GM21717 (cell line): ENCODE measurements around the gene SYCN.

Experiments used
- ATAC-seq: cut with Tn5 transposase; IDR thresholded peaks from one replicate; pipeline ENCODE4 v1.9.1; 2021; ENCODE audit warnings: mild to moderate bottlenecking, moderate library complexity; ENCODE audit not compliant: unreplicated experiment

The SYCN gene

DNA sequence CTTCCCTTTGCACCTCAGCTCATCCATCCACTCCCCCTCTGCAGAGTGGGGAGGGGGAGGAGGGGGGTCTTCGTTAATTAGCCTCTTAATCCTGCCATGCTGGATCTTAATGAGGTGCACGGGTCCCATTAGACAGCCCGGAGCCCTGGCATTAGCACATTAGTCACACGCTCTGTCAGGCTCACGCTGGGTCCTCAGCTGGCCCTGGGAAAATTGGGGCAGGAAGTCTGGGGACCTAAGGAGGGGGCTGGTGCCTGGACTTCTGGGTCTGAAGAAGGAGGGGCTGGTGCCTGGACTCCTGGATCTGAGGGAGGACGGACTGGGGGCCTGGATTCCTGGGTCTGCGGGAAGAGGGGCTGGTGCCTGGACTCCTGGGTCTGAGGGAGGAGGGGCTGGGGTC is 7.7 kb downstream of the SYCN start:
- ATAC-seq: no peak

- no peak for ATAC-seq
Observed at GRCh38 chr19:39195755-39196154, 8.3 kb downstream of the SYCN start.

- no peak for ATAC-seq
Observed at GRCh38 chr19:39194832-39195542, 9.1 kb downstream of the SYCN start.

DNA sequence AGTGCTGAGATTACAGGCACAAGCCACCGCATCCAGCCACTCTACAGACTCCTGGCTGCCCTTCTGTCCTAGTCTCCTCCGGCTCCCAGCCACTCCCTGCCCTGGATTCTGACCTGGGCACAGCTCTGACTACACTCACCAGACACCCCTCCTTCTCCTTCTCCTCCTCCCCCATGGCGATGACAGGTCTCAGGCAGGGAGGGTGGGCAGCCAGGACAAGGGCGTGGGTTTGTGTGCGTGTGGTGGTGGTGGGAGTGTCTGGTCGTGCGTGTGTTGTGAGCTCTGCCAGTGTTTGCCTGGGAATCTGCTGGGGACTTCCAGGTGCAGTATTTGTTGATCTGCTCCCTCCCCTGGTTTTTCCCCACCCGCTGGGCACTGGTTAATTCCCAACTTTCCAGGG is 10.3 kb downstream of the SYCN start:
- ATAC-seq: no peak

DNA sequence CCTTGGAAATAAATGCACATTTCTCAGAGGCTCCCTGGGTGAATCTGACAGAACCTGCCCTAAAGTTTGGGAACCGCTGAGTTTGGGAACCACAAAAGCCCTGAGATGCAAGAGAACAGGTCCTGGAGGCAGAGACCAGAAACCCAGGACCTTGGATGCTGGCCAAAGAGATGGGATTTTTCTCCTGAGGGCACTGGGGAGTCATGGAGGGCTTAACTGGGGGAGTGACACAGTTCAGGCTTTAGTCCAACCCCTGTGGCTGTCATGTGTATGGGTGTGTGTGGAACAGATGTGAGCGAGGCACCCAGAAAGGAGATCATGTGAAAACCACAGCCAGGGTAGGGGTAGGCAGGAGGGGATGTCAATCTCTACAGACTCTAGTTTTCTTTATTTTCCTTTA is 11.2 kb downstream of the SYCN start:
- ATAC-seq: no peak

DNA sequence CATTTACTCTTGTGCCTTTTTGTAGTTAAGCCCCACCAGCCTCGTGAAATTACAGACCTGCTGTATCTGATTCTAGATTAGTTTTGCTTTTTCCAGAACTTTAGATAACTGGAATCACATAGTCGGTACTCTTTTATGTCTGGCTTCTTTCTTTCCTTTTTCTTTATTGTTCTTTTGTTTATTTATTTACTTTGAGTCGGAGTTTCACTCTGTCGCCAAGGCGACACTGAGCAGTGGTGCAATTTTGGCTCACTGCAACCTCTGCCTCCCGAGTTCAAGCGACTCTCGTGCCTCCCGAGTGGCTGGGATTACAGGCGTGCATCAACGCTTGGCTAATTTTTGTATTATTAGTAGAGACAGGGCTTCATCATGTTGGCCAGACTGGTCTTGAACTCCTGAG is 13.3 kb downstream of the SYCN start:
- ATAC-seq: no peak

GRCh38 chr19:39188960-39189359 is 15.1 kb downstream of the SYCN start:
- ATAC-seq: no peak

- ATAC-seq: no peak
Observed at GRCh38 chr19:39187552-39187943, 16.5 kb downstream of the SYCN start.

GRCh38 chr19:39186391-39186790 is 17.7 kb downstream of the SYCN start:
- ATAC-seq: no peak

DNA sequence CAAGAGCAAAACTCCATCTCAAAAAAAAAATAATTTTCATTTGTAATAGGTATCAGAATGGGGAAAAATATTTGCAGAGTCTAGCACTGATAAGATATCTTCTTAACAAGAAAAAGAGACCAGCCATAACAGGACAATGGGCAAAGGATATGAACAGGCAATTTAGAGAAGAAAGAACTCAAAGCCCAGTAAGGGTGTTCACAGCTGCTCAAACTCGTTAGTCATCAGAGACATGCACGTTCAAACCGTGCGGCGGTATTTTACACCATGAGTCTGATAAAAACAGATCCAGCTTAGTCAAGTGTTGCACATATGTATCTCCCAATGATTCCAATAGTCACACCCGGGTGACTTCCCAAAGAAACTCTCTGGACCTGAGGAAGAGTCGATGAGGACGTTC is 21.0 kb downstream of the SYCN start:
- ATAC-seq: no peak

GRCh38 chr19:39182174-39182505 is 21.9 kb downstream of the SYCN start:
- no peak for ATAC-seq

- ATAC-seq: no peak
Observed at GRCh38 chr19:39181500-39182173, 22.4 kb downstream of the SYCN start.

DNA sequence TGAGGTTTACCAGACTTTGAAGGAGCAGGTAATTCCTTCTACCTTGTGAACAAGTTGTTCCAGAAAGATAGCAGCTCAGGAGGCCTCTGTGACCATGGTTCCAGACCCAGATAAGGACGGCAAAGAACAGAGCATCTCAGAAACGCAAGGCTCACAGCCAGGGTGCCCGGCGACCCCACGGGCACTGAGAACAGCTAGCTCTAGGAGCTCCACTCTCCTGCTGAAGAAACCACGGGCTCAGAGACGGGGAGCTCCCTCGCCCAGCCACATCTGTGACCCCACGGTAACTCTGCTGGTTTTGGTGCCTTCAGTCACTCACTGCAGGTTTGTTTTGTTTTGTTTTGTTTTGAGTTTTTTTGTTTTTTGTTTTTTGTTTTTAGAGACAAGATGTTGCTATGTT is 23.3 kb downstream of the SYCN start:
- no peak for ATAC-seq

DNA sequence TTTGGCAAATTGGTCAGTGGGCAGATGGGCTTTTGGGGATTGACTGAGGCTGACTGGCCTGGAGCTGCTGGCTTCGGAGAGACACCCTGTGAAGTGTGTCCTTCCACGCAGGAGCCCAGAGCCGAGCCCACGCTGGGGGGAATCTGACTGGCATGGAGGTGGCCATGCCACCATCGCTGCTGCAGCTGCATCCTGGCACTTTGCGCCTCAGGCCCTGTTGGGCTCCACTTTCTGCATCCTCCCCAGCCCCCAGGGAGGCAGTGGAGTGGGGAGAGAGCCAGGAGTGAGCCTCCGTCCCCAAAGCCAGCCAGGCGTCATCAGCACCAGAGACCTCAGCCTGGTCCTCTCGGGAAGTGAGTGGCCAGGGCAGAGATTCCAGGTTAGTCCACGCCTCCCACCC is 24.3 kb downstream of the SYCN start:
- no peak for ATAC-seq

GRCh38 chr19:39178296-39179006 is 25.6 kb downstream of the SYCN start:
- no peak for ATAC-seq

DNA sequence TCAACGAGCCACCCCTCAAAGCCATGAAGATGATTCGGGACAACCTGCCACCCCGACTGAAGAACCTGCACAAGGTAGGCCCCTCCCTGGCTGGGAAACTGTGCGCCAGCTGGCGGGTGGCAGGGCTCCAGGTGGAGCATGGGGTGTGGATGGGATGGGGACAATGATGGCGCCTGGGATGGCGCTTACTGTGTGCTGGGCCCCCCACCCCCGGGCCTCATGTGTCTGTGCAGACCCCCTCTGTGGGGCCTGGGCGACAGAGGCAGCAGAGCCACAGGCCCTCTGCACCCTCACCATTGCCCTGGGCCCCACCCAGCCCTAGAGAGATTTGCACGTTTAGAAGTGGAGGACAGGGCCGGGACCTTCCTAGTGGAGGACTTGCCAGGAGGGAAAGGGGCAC is 26.3 kb downstream of the SYCN start:
- ATAC-seq: no peak

DNA sequence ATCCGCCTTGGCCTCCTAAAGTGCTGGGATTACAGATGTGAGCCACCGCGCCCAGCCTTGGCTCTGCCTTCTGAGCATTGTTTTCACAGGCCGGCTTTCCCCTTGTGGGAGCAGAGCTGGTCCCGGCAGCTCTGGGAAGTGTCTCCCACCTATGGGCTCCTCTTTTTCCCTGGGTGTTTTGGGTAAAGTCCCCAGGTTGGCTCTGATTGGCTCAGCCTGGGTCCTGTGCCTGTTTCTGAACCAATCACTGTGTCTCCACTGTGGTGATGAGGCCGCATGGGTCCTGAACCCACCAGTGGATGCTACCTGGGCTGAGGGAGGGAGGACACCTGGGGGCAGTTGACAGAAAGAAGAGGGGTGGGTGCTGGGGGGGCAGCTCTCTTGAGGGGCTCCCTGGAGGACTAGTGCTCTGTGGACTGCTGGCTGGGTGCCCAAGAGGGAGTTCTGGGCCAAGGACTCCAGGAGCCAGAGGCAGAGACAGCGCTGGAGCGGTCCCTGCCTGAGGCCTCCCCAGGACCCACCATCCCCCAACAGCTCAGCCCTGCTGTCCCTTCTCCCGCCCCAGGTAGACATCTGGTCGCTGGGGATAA is 26.9 kb downstream of the SYCN start:
- ATAC-seq: no peak

GRCh38 chr19:39175564-39175963 is 28.5 kb downstream of the SYCN start:
- no peak for ATAC-seq

- ATAC-seq: no peak
Observed at GRCh38 chr19:39174558-39175544, 29.2 kb downstream of the SYCN start.

DNA sequence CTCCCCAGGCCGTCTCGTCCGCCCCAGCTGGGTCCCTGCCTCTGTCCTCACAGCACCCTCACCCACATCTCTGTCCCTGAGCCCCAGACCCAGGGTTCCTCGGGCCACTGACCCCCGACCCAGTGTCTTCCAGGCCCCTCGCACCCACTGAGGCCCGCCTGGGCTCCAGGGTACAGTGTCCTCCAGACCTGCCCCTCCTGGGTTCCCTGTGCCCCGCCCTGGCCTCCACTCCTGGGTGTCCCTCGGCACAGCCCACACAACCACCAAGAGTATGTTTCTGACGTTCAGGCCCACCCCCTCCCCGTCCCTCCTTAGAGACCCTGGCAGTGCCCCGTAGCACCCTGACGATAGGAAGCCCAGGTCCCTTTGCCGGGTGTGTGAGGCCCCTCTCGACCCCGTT is 29.9 kb downstream of the SYCN start:
- ATAC-seq: no peak

- no peak for ATAC-seq
Observed at GRCh38 chr19:39173502-39173991, 30.5 kb downstream of the SYCN start.
